Stimulated activated CD8-positive, alpha-beta memory T cell treated with anti-CD3 and anti-CD28 coated beads, Interleukin-12 subunit alpha, Interleukin-12 subunit beta, amount 100 ng/mL, for 4 hours (primary cell): ENCODE measurements around the gene GSK3B.

Source experiments
- DNase-seq: peaks from one replicate; pipeline ENCODE4 v3.0.0-alpha.2; 2020; ENCODE audit warnings: low read depth

GSK3B gene

GRCh38 chr3:119779731-119780383 lies 314.4 kb downstream of the GSK3B start:
- DNase-seq: no peak

- no peak for DNase-seq
Observed at GRCh38 chr3:119778811-119779210, 315.4 kb downstream of the GSK3B start.

DNA sequence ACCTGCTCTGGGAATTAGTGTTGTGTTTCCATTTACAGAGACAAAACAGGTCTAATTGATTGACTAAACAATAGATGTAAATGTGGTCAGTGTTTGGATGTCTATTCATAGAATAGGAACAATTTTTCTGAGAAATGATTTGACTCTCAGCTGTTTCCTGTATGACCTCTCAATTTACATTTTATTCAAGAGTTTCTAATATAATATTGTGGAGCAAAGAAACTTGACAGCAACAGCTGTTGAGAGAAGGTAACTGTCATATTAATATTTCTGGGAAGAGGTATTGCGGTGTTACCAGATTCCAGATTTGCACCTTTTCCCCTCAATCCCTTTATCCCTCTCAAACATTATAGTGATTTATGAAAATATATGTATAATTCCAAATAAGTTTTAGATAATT lies 316.1 kb downstream of the GSK3B start:
- DNase-seq: no peak

DNA sequence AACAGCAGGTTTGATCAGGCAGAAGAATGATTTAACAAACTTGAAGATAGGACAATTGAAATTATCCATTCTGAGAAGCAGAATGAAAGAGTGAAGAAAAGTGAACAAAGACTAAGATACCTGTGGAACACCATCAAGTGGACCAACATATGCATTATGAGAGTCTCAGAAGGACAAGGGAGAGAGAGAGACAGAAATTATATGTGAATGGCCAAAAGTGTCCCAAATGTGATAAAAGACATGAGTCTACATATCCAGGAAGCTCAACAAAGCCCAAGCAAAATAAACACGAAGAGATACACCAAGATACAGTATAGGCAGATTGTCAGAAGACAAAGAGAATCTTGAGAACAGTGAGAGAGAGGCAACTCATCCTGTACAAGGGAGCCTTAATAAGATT lies 317.9 kb downstream of the GSK3B start:
- no peak for DNase-seq

DNA sequence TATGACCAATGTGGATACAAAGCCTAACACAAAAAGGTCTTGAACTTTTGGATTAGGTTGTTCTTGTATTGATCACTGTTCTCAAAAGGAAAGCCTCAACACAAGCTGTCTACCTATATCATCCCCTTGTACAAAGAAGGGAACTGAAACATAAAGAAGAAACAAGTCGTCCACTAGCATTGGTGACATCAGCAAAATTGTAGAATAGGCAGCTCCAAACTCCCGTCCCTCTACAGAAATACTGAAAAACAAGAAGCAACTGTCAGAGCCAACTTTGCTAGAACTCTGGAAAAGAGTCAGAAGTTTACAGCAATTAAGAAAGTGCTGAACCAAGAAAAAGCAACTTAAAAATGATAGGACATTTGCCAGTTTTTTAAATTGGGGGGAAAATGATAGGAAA lies 319.8 kb downstream of the GSK3B start:
- DNase-seq: no peak
